NCI-H345 treated with DMSO at 0.1 percent for 48 hours (cell line): ENCODE measurements around the gene SLC16A7.

Experiments
- DNase-seq: peaks from one replicate; lab custom pipeline; 2025; ENCODE audit not compliant: unreplicated experiment; lab: John Stamatoyannopoulos, UW

Gene SLC16A7

GRCh38 chr12:59833408-59833807 is 237.6 kb downstream of the SLC16A7 start:
- no peak for DNase-seq

DNA sequence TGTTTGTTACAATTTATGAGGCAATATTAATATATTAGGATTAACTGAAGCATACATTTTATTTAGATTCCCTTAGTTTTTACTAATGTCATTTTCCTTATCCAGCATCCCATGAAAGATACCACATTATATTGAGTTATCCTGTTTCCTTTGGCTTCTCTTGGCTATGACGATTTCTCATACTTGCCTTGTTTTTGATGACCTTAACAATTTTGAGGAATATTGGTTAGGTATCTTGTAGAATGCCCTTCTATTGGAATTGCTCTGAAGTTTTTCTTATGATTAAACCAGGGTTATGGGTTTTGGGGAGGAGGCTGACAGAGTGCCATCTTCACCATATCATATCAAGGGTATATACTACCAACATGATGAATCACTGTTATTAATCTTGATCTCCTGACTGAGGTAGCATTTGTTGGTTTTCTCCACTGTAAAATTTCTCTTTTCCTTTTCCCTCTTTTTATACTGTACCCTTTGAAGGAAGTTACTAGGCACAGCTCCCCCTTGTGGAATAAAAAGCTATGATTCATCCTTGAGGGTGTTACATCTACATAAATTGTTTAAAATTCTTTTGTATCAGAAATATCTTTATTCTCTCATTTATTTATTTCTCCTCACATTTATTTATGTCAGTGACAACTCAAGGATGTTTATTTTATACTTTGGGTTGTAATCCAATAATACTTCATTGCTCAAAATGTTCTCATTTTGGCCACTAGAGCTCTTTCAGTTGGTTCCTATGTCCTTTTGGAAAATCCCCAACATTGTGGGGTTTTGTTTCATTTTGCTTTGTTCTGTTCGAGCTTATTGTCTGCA is 239.0 kb downstream of the SLC16A7 start:
- DNase-seq, result no peak
